HG03457 (cell line): ENCODE data around the gene TOM1L2.

Experiments
- ATAC-seq: cut with Tn5 transposase; IDR thresholded peaks from one replicate; pipeline ENCODE4 v1.9.1; 2021; ENCODE audit warnings: moderate number of reproducible peaks; ENCODE audit not compliant: unreplicated experiment

Gene TOM1L2

DNA sequence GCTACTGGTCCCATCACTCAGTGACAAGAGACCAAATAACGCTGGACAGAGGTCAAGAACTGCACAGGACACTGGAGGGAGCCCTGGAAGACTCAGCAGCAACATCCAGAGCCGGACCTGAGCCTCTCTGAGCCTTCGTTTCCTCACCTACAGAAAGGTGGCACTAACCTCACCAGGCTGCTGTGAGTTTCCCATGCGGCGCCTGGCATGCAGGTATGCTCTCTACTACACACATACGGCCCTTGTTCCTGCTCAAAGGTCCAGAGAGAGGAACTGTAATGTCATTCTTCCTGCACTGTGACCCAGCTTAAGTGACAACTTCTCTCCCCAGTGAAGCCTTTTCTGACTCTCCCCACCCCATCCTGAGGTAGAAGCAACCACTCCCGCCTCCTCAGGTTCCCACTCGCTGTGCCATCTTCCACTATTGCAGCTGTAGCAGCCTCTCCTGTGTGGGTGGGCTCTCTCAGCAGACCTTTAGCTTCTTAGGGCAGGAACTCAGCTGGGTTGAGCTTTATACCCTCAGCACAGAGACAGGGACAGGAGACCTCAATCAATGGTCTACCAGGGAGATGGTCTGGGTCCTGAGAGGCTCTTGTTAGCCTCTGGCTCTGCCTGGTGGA is 91.5 kb downstream of the TOM1L2 start:
- ATAC-seq, result no peak

GRCh38 chr17:17877529-17878358 is 94.5 kb downstream of the TOM1L2 start:
- no peak for ATAC-seq

DNA sequence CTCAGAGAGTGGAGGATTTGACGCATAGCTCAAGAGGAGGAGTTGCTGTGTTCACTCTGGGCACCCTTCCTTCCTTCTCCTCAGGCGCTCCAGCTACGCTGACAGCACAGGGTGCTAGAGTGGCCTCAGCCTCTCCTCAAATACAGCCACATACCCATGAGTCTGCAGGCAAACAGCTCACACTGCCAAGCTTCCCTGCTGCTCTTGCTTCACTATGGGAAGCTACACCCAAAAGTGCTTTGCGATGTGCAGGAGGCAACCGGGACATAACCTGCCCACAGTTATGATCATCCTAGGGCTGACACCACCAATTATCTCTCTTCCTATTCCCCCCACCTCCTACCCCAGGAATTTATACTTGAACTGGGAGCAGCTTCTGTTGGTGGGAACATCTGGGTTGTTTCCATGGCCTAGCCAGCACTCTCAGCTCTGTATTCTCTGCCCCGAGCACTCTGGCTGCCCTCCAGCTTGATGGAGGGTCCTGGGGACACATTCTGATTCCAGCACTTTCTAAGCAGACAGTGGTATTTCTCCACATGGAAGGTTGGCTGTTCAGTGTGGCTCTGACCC is 95.2 kb downstream of the TOM1L2 start:
- no peak for ATAC-seq

GRCh38 chr17:17874478-17874877 is 97.7 kb downstream of the TOM1L2 start:
- ATAC-seq, result no peak

DNA sequence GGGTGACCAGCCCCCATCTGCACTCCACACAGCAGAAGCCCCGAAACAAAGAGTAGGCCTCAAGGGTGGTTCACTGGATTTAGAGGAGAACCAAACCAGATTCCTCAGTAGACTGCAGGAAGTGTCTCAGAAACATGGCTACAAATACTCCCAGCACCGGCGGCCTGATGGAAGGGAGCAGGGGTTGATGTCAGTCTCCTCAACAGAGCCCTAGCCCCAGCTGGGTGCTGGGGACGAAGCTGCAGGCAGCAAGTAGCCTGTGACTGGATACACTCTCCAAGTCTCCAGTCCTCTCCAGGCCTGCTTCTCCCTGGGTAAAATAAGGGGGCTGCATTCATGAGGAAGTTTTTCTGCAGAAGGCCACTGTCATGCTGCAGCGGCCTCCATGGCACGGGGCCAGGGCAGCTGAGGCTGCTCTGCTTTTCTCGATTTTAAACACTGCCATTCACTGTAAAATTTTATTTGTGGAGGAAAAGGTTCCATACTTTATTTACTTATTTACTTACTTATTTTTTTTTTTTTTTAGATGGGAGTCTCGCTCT is 98.7 kb downstream of the TOM1L2 start:
- no peak for ATAC-seq

DNA sequence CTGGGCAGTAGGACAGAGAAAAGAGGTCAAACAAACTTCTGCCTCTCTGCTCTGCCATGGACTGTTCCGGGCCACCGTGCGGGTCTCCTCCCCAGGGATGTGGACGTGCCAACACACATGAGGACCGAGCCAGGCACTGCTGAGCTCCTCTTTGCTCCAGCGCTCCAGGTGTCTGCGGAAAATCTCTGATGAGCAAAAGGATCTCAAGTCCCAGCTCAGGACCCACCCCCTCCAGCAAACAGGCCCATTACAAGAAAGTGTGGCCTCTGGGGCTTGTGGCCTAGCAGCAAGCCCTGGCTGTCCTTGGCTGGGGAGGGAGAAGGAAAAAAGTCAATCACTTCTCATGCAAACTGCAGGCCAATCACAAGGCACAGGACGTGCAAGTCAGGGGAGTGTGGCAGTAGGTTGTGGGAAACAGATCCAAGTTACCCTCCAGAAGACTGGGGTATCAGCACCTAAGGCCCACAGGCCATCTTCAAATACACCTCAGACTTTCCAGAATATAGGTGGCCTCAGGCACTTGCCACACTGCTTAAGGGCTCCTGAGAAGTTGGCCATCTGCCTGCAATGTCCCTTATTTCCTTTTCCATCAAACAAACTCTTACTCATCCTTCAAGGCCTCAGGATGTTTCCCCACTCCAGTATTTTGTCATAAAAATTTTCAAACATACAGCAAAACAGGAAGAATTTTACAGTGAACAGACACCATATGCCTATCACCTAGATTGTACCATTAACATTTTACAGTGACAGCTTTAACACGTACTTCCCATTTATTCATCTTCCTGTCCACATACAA is 99.5 kb downstream of the TOM1L2 start:
- no peak for ATAC-seq

DNA sequence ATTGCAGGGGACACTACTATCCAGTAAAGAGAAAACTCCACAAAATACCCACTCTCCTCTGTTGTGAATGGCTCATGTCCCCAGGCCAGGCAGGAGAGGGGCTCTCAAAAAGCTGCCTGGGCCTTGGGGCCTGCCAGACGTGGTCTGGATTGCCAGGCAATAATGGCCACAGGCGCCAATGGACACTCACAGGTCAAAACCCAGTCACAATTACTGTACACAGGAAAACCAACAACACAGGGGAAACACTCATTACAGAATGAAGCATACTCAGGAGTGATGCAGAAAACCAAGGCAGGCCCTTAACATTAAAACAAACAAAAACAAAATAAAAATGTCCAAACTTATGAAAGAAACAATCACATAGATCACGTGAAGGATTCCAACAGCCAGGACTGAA is 100.3 kb downstream of the TOM1L2 start:
- no peak for ATAC-seq

DNA sequence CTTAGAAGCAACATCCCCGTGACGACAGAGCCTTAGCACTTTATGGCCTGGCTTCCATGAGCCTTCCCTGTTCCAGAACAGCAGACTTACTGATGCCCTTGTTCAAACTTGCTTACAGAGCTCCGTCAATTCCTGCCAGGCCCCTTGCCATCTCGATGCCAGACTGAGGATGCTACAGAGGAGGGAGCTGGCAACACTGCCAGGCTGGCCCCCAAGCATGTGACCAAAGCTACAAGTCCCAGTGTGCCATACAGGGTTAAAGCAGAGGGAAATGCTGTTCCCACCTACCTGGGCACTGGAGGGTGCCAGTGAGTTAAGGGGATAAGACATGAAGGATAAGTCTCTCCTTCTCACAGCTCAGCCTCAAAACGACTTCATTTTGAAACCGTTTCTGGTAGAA is 102.0 kb downstream of the TOM1L2 start:
- ATAC-seq, result no peak

DNA sequence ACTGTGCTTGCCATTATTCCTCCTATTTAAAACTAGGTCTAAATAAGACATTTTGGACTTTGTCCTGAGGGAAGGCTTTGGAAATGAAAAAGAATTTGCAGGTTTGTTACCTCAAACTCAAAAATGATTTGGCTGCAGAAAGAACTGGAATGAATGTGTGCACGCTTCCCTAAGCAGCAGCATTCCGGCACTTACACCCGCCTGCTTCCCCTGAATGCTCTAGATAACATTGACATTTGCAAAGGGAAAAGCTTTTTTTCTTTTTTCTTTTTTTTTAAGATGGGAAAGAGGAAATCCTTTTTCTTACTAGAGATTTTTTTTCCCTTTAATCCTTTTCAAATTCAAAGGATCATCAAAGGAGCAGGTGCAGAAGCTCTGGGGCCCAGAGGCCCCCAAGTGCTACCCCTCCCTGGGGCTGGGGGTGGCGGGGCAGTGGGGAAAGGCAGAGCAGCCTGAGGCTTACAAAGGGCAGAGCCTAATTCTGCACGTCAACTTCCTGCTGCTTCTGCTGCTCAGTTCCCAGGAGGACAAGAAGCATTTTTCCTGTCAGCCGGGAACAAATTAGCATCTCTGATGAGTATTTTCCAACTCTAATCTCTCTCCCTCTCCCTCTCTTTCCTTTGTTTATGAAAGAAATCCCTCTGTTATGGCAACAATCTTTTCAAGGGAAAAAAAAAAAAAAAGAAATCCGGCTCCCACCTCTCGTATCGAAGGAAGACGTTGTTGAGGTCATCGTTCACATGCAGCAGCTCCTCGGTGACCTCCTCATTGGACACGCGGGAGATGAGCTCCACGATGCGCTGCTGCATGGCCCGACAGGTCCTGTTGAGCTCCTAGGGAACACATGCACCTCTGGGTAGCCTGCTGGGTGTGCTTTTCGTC is 103.3 kb downstream of the TOM1L2 start:
- no peak for ATAC-seq

DNA sequence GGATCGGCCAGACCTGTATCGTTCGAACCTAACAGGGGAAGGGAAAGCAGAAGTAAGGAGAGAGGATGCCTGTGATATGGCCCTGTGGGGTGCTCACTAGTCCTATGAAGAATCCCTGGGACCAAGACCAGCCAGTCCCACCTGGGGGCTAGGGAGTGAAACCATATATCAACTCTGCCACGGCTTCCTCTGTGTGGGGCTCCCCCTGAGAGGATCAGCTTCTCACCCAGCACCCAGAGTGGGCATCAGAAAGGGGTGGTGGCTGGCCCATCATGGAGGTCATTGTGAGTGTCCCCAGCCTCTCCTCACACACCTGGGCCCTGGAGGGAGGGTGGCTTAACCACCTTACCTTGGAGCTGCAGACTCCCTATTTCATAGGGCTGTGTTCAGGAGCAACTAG is 105.3 kb downstream of the TOM1L2 start:
- no peak for ATAC-seq

DNA sequence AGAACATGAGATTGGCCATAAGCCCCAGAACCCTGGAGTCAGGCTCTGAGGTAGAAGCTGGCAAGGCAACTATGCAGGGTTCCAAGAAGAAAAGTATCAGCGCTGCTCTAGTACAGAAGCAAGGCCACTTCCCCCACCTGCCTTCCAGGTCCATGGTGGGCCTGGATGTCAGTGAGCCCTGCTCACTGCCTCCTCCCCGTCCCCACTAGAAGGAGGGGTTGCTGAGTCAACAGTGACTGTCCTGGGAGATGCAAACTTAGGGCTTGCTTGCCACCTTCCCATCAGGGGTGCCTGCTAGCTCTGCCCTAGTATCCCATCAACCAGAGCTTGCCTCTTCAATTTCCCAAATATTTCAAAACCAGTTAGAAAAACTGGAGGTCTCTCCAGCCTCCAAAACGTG is 105.8 kb downstream of the TOM1L2 start:
- ATAC-seq, result no peak

DNA sequence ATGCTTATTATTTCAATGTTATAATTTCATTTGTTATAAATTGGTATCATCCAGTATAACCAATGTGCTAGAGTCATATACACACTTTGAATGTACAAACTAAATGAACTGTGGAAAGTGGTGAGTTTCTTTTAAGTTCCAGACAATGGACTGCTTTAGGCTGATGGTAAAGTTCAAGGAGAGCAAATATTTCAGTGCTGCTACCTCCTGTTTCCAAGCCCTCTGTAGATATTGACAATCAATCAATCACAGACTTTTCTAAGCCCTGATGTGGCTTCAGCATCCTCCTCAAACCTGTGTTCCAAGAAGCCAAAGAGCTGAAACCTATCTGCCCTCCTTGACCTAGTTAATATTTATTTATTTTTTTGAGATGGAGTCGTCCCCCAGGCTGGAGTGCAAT is 107.2 kb downstream of the TOM1L2 start:
- no peak for ATAC-seq

- ATAC-seq, result no peak
These were observed 111.5 kb downstream of the TOM1L2 start for GRCh38 chr17:17860766-17861107.

GRCh38 chr17:17859909-17860765 is 112.1 kb downstream of the TOM1L2 start:
- no peak for ATAC-seq

DNA sequence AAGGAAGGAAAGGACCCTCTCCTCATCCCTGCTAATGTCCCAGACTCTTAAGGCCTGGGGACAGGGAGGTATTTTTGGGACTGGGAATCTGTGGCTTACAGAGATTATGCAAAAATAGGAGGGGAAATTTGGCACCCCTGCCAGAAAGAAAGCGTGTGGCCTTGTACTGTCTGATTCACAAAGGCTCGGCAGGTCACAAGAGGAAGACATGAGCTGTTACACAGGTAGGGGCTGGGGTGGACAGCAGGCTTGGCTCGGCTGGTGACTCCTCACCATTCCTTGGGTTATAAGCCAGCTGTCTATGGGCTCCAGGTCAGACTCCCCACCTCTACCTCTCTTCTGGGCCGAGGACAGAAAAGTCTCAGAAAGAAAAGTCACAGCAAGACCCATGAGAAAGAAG is 114.7 kb downstream of the TOM1L2 start:
- ATAC-seq, result no peak

GRCh38 chr17:17856386-17856785 is 115.8 kb downstream of the TOM1L2 start:
- ATAC-seq, result no peak

- ATAC-seq, result no peak
These were observed 116.2 kb downstream of the TOM1L2 start for GRCh38 chr17:17855976-17856375.

GRCh38 chr17:17853811-17854447 is 118.3 kb downstream of the TOM1L2 start:
- no peak for ATAC-seq

- ATAC-seq, result no peak
These were observed 119.3 kb downstream of the TOM1L2 start for GRCh38 chr17:17852930-17853329.
